ENCODE results near the gene PPP1R9B. TPM values are rescaled to one million over a fixed set of nuclear protein-coding genes. Genes with fewer than 3 reads are reported as not detected.

PPP1R9B gene
- total RNA-seq, 6 experiments from 2014 or later: 9.9 to 18.1 (median 12.0) TPM

DNA sequence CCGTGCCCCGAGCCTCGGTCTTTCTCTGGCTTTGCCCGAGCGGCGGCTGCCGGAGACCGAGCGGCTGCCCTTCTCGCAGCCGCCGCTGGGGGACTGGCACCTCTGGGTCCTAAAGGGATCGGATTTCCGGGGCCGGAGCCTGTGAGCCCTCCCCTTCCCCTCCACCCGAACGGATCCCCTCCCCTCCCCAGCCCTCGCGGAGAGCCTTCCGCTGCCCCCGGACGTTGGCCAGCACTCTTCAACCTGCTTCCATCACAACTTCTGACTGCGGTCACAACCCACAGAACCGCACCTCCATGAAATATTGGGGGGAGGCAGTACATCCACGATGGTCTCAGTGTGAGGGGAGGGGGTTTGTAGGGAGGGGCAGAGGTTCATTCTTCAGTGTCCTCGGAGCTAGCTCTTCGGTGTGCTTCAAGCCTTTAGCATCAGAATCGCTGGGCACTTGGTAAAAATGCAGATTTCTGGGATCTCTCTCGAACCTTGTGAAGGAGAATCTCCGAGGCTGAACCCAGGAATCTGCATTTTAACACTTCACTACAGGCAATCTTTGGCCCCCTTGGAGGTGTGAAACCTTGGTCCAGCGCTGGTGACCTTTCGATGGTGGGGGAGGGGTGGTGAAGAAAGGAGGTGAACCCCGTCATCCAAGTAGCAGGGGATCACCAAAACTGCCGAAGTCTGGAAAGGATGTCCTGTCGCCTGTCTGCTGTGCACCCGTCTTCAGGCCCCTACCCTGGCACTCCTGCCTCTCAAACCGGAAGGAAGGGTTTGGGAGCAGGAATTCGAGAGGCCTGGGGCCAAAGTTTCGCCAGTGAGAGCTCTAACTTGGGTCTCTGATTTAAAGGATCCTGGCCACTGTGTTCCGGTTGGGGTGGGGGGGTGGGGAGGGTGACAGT lies 812 bp upstream of the PPP1R9B start:
- no peaks in the 10 kb centered on the region for H3K27me3 ChIP-seq
- H3K27ac ChIP-seq: peak overlapping the region; percentile 72 to 89 (median 87)
- peak overlapping the region; percentile 72 to 82 (median 74) for H3K4me3 ChIP-seq
- WGBS (ENCODE audit: insufficient coverage, low coverage, low lambda C conversion rate, missing lambda C conversion rate): 5% methylated on average over 7 of the region's 40 CpGs
- ATAC-seq (peak; percentile 56 to 67 (median 64)), DNase-seq (peak; percentile 92 to 93 (median 92))
- intact Hi-C loops (cut with DNase I): no loop called here
- TF ChIP-seq, protein P1, sequence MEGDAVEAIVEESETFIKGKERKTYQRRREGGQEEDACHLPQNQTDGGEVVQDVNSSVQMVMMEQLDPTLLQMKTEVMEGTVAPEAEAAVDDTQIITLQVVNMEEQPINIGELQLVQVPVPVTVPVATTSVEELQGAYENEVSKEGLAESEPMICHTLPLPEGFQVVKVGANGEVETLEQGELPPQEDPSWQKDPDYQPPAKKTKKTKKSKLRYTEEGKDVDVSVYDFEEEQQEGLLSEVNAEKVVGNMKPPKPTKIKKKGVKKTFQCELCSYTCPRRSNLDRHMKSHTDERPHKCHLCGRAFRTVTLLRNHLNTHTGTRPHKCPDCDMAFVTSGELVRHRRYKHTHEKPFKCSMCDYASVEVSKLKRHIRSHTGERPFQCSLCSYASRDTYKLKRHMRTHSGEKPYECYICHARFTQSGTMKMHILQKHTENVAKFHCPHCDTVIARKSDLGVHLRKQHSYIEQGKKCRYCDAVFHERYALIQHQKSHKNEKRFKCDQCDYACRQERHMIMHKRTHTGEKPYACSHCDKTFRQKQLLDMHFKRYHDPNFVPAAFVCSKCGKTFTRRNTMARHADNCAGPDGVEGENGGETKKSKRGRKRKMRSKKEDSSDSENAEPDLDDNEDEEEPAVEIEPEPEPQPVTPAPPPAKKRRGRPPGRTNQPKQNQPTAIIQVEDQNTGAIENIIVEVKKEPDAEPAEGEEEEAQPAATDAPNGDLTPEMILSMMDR (IDR thresholded peaks at IDR 0.05): peak; percentile 31 to 63 (median 34)
- TF ChIP-seq POLR2A (IDR thresholded peaks at IDR 0.05): no peak
- H3K9me3 ChIP-seq: no peaks in the 10 kb centered on the region
- H3K36me3 ChIP-seq: no peaks in the 10 kb centered on the region
- H3K4me1 ChIP-seq: peaks cover 0 to 36% (median 13%) of the 10 kb centered on the region in 4 donors

GRCh38 chr17:50149417-50150353 lies 792 bp downstream of the PPP1R9B start:
- 15% methylated on average over 11 of the region's 123 CpGs for WGBS (ENCODE audit: insufficient coverage, low coverage, low lambda C conversion rate, missing lambda C conversion rate)
- TF ChIP-seq POLR2A (IDR thresholded peaks at IDR 0.05): peak; percentile 21
- TF ChIP-seq, protein P1 (IDR thresholded peaks at IDR 0.05): peak in 1 of 4 donors; percentile 19
- Histone ChIP-seq H3K4me3 (peak overlapping the region; percentile 72 to 82 (median 74)), H3K27ac (peak overlapping the region; percentile 72 to 89 (median 87)), H3K36me3 (no peaks in the 10 kb centered on the region), H3K9me3 (no peaks in the 10 kb centered on the region), H3K4me1 (peaks cover 0 to 52% (median 19%) of the 10 kb centered on the region in 4 donors), H3K27me3 (no peaks in the 10 kb centered on the region)
- ATAC-seq (peak; percentile 2 to 21 (median 8)), DNase-seq (peak; percentile 71 to 83 (median 73))
- intact Hi-C loops (cut with DNase I): no loop called here

GRCh38 chr17:50149091-50149416 lies 1.4 kb downstream of the PPP1R9B start:
- no peak for DNase-seq
- no peak for ATAC-seq
- H3K4me3 ChIP-seq: peak overlapping the region; percentile 72 to 82 (median 74)
- intact Hi-C loops (cut with DNase I): no loop called here
- no peaks in the 10 kb centered on the region for H3K27me3 ChIP-seq
- peak overlapping the region; percentile 72 to 89 (median 87) for H3K27ac ChIP-seq
- TF ChIP-seq POLR2A (IDR thresholded peaks at IDR 0.05): no peak
- TF ChIP-seq, protein P1 (IDR thresholded peaks at IDR 0.05): no peak
- H3K4me1 ChIP-seq: peaks cover 0 to 53% (median 22%) of the 10 kb centered on the region in 4 donors
- 43% methylated on average over 10 of the region's 30 CpGs for WGBS (ENCODE audit: insufficient coverage, low coverage, low lambda C conversion rate, missing lambda C conversion rate)
- H3K9me3 ChIP-seq: no peaks in the 10 kb centered on the region
- H3K36me3 ChIP-seq: no peaks in the 10 kb centered on the region
